Upper lobe of left lung (tissue), 6 donors: ENCODE data around the gene ADSS1. TPM values are rescaled to one million over a fixed set of nuclear protein-coding genes. Genes with fewer than 3 reads are reported as not detected.

Experiments used
- ATAC-seq, 2 donors: fragments of 200-7000 bp; cut with Tn5 transposase; one replicate each; pipeline ENCODE4 v1.9.1; 2022; ENCODE audit warnings: mild to moderate bottlenecking in 2 of 2, moderate library complexity in 2 of 2; ENCODE audit not compliant: low FRiP score in 2 of 2
- DNase-seq, 2 donors: peaks; one replicate each; pipeline ENCODE4 v3.0.0-alpha.2; 2019 to 2020
- H3K27ac ChIP-seq, 4 donors: fragments of 200-600 bp; sonication (generic); one replicate each; pipeline ENCODE4 v1.5.1; 2016 to 2019
- H3K27me3 ChIP-seq, 4 donors: fragments of 200-600 bp; sonication (generic); one replicate each; pipeline ENCODE4 v1.5.1; 2017 to 2019
- H3K36me3 ChIP-seq, 4 donors: fragments of 200-600 bp; sonication (generic); one replicate each; pipeline ENCODE4 v1.5.1; 2016 to 2019
- H3K4me1 ChIP-seq, 4 donors: fragments of 200-600 bp; sonication (generic); one replicate each; pipeline ENCODE4 v1.5.1; 2018 to 2019
- H3K4me3 ChIP-seq, 4 donors: fragments of 200-600 bp; sonication (generic); one replicate each; pipeline ENCODE4 v1.5.1; 2017 to 2019; ENCODE audit warnings: mild to moderate bottlenecking in 2 of 4, moderate library complexity in 1 of 4
- H3K9me3 ChIP-seq, 4 donors: fragments of 200-600 bp; sonication (generic); one replicate each; pipeline ENCODE4 v1.5.1; 2018 to 2019
- CTCF ChIP-seq, 6 experiments: fragments of 450-650 bp in 4 of 6; fragments of 200-600 bp in 2 of 6; sonication (generic) in 2 of 6; IDR thresholded peaks; one replicate each; pipeline ENCODE4 v1.5.1; 2016 to 2019; ENCODE audit warnings: antibody characterized with exemption in 6 of 6
- EP300 ChIP-seq, 4 donors: sonication (generic); formaldehyde crosslinking; IDR thresholded peaks; one replicate each; pipeline ENCODE4 v1.5.1; 2017; ENCODE audit warnings: antibody characterized with exemption in 4 of 4, control low read depth in 2 of 4
- POLR2A ChIP-seq, 4 donors: fragments of 450-650 bp; IDR thresholded peaks; one replicate each; pipeline ENCODE4 v1.5.1; 2016 to 2017; ENCODE audit warnings: antibody characterized with exemption in 4 of 4, mild to moderate bottlenecking in 2 of 4
- POLR2AphosphoS5 ChIP-seq, 2 donors: sonication (generic); formaldehyde crosslinking; IDR thresholded peaks; one replicate each; pipeline ENCODE4 v1.5.1; 2017; ENCODE audit warnings: antibody characterized with exemption in 2 of 2
- WGBS, 2 donors: methylation state at CpG; one replicate each; pipeline ENCODE4 v1.1.5; 2017 to 2018; 5-methylcytosine and 5-hydroxymethylcytosine counted together
- total RNA-seq, 6 donors: library from RNA; depleted of rRNA in 4 of 6; stranded (reverse); fragments of >200 nt in 4 of 6; gene quantifications; one replicate each; pipeline versions ENCODE4 v1.1.0 to v1.2.1, GENCODE V29; 2016 to 2021
- donor health status: DM: no; HTN: no; CAD: no; lungs with moderate emphysema.
- donor health status: DM: no; HTN: yes; CAD: no; lungs with severe emphysema.

The ADSS1 gene
- total RNA-seq, 6 donors from 2014 or later: 4.9 to 34.6 (median 6.2) TPM

GRCh38 chr14:104792945-104793702 lies 69.1 kb downstream of the ADSS1 start:
- peak in 1 of 2 donors; percentile 55 for DNase-seq
- TF ChIP-seq CTCF (IDR thresholded peaks at IDR 0.05) (no peak), EP300 (IDR thresholded peaks at IDR 0.05) (no peak), POLR2AphosphoS5 (IDR thresholded peaks at IDR 0.05) (no peak), POLR2A (IDR thresholded peaks at IDR 0.05) (no peak)
- peaks cover 52 to 87% (median 77%) of the 10 kb centered on the region in 4 donors for H3K4me1 ChIP-seq
- peaks cover 0 to 37% (median 31%) of the 10 kb centered on the region in 4 donors for H3K36me3 ChIP-seq
- peak overlapping the region; percentile 42 to 89 (median 76) for H3K27ac ChIP-seq
- ATAC-seq: no peak
- H3K4me3 ChIP-seq: peak overlapping the region in 1 of 4 donors; percentile 93
- no peaks in the 10 kb centered on the region for H3K9me3 ChIP-seq
- 85 to 89% methylated on average over 4 to 16 of the region's 16 CpGs for WGBS, 2 donors
- H3K27me3 ChIP-seq: no peaks in the 10 kb centered on the region

- ATAC-seq: no peak
- Histone ChIP-seq H3K27ac (peak overlapping the region in 2 of 4 donors; percentile 82 to 89), H3K4me1 (peaks cover 56 to 85% (median 75%) of the 10 kb centered on the region in 4 donors), H3K27me3 (no peaks in the 10 kb centered on the region), H3K36me3 (peaks cover 0 to 37% (median 30%) of the 10 kb centered on the region in 4 donors), H3K9me3 (no peaks in the 10 kb centered on the region), H3K4me3 (peak overlapping the region in 3 of 4 donors; percentile 89 to 93 (median 89))
- 88 to 89% methylated on average over 1 to 2 of the region's 2 CpGs for WGBS, 2 donors
- no peak for TF ChIP-seq POLR2AphosphoS5 (IDR thresholded peaks at IDR 0.05)
- TF ChIP-seq EP300 (IDR thresholded peaks at IDR 0.05): no peak
- TF ChIP-seq POLR2A (IDR thresholded peaks at IDR 0.05): no peak
- no peak for TF ChIP-seq CTCF (IDR thresholded peaks at IDR 0.05)
- DNase-seq: no peak
Observed at GRCh38 chr14:104793703-104793959, 69.6 kb downstream of the ADSS1 start.

GRCh38 chr14:104794099-104794498 lies 70.1 kb downstream of the ADSS1 start:
- ATAC-seq (peak in 1 of 2 donors; percentile 54), DNase-seq (peak; percentile 82 to 86)
- TF ChIP-seq CTCF (IDR thresholded peaks at IDR 0.05) (no peak), EP300 (IDR thresholded peaks at IDR 0.05) (no peak), POLR2A (IDR thresholded peaks at IDR 0.05) (peak in 1 of 4 donors; percentile 7), POLR2AphosphoS5 (IDR thresholded peaks at IDR 0.05) (peak in 1 of 2 donors; percentile 13)
- H3K27ac ChIP-seq: peak overlapping the region in 3 of 4 donors; percentile 79 to 89 (median 82)
- WGBS, 2 donors: 5 to 11% methylated on average over 7 to 15 of the region's 15 CpGs
- no peaks in the 10 kb centered on the region for H3K27me3 ChIP-seq
- peak overlapping the region; percentile 68 to 93 (median 89) for H3K4me3 ChIP-seq
- H3K9me3 ChIP-seq: no peaks in the 10 kb centered on the region
- peaks cover 0 to 33% (median 27%) of the 10 kb centered on the region in 4 donors for H3K36me3 ChIP-seq
- H3K4me1 ChIP-seq: peaks cover 56 to 81% (median 70%) of the 10 kb centered on the region in 4 donors

- Histone ChIP-seq H3K4me1 (peaks cover 59 to 80% (median 70%) of the 10 kb centered on the region in 4 donors), H3K36me3 (peaks cover 0 to 28% (median 26%) of the 10 kb centered on the region in 4 donors), H3K27ac (peak overlapping the region; percentile 79 to 89 (median 82)), H3K4me3 (peak overlapping the region; percentile 68 to 93 (median 89)), H3K9me3 (no peaks in the 10 kb centered on the region), H3K27me3 (no peaks in the 10 kb centered on the region)
- peak; percentile 70 to 74 for DNase-seq
- TF ChIP-seq EP300 (IDR thresholded peaks at IDR 0.05) (no peak), POLR2A (IDR thresholded peaks at IDR 0.05) (no peak), CTCF (IDR thresholded peaks at IDR 0.05) (peak in 1 of 6 experiments; percentile 10), POLR2AphosphoS5 (IDR thresholded peaks at IDR 0.05) (no peak)
- peak in 1 of 2 donors; percentile 12 for ATAC-seq
- WGBS, 2 donors: 0 to 3% methylated on average over 2 to 13 of the region's 16 CpGs
Observed at GRCh38 chr14:104794631-104794992, 70.6 kb downstream of the ADSS1 start.
